Epithelial cell of esophagus (primary cell): ENCODE measurements around the gene CFAP58.

ENCODE experiments used
- DNase-seq: peaks from one replicate; pipeline ENCODE4 v3.0.0; 2010; ENCODE audit warnings: low read depth
- H3K4me3 ChIP-seq: 2 replicates; pipeline ENCODE4 v1.5.1; 2011; ENCODE audit warnings: mild to moderate bottlenecking, low read length, control low read depth
- CTCF ChIP-seq: IDR thresholded peaks from 2 replicates; pipeline ENCODE4 v1.5.1; 2011; ENCODE audit warnings: low read depth, mild to moderate bottlenecking, low read length, control low read depth, inconsistent platforms; ENCODE audit not compliant: insufficient read depth; ENCODE audit errors: missing control alignments

CFAP58 gene

GRCh38 chr10:104323085-104323484 lies 30.5 kb upstream of the CFAP58 start:
- no peak for TF ChIP-seq CTCF
- no peak overlapping the region for H3K4me3 ChIP-seq

GRCh38 chr10:104323760-104324201 lies 29.9 kb upstream of the CFAP58 start:
- TF ChIP-seq CTCF: no peak
- no peak overlapping the region for H3K4me3 ChIP-seq
- no peak for DNase-seq

More at GRCh38 chr10:104323085-104323484, 30.5 kb upstream of the CFAP58 start:
- DNase-seq: no peak

- no peak for TF ChIP-seq CTCF
- no peak overlapping the region for H3K4me3 ChIP-seq
- no peak for DNase-seq
Observed at GRCh38 chr10:104324221-104324686, 29.4 kb upstream of the CFAP58 start.

GRCh38 chr10:104324931-104325330 lies 28.7 kb upstream of the CFAP58 start:
- TF ChIP-seq CTCF: no peak
- no peak for DNase-seq
- H3K4me3 ChIP-seq: no peak overlapping the region

- no peak for TF ChIP-seq CTCF
- no peak for DNase-seq
- H3K4me3 ChIP-seq: no peak overlapping the region
Observed at GRCh38 chr10:104325436-104326435, 27.9 kb upstream of the CFAP58 start.

- no peak for TF ChIP-seq CTCF
- no peak overlapping the region for H3K4me3 ChIP-seq
- no peak for DNase-seq
Observed at GRCh38 chr10:104326991-104327610, 26.5 kb upstream of the CFAP58 start.
